Skeletal muscle tissue (tissue), 4 donors: ENCODE measurements around the gene ARID5B. TPM values are rescaled to one million over a fixed set of nuclear protein-coding genes. Genes with fewer than 3 reads are reported as not detected.
A peak's percentile ranks its signal among the peaks of the same experiment; 100 is the strongest.

ENCODE experiments used
- H3K27ac ChIP-seq: one replicate; pipeline ENCODE4 v1.7.0; 2013; ENCODE audit warnings: mild to moderate bottlenecking, low read depth, low read length, inconsistent platforms
- H3K27me3 ChIP-seq, 3 donors: one replicate each; pipeline ENCODE4 v1.7.0; 2013; ENCODE audit warnings: low read length in 3 of 3; ENCODE audit not compliant: control insufficient read depth in 3 of 3, insufficient read depth in 3 of 3
- H3K36me3 ChIP-seq, 3 donors: one replicate each; pipeline ENCODE4 v1.7.0; 2013; ENCODE audit warnings: low read length in 3 of 3; ENCODE audit not compliant: control insufficient read depth in 3 of 3, insufficient read depth in 3 of 3
- H3K4me1 ChIP-seq, 3 donors: one replicate each; pipeline ENCODE4 v1.7.0; 2013; ENCODE audit warnings: low read length in 3 of 3, mild to moderate bottlenecking in 3 of 3; ENCODE audit not compliant: control insufficient read depth in 3 of 3, insufficient read depth in 3 of 3
- H3K4me3 ChIP-seq, 3 donors: one replicate each; pipeline ENCODE4 v1.7.0; 2013; ENCODE audit warnings: low read length in 3 of 3
- H3K9ac ChIP-seq, 3 donors: one replicate each; pipeline ENCODE4 v1.7.0; 2013; ENCODE audit warnings: low read length in 3 of 3, mild to moderate bottlenecking in 3 of 3, moderate library complexity in 2 of 3, low read depth in 1 of 3
- H3K9me3 ChIP-seq, 3 donors: one replicate each; pipeline ENCODE4 v1.7.0; 2013; ENCODE audit warnings: low read length in 3 of 3; ENCODE audit not compliant: control insufficient read depth in 3 of 3
- total RNA-seq: library from RNA; depleted of rRNA; stranded (reverse); fragments of >200 nt; gene quantifications from one replicate; pipeline ENCODE4 v1.2.3, GENCODE V29; 2014
- donor health status: Osteomylitis.

Gene ARID5B
- total RNA-seq, 1 donor from 2014 or later = 27.7 TPM

- no peak overlapping the region for H3K4me3 ChIP-seq
These were observed 3.5 kb downstream of the ARID5B start for GRCh38 chr10:61904733-61905725.

GRCh38 chr10:61905837-61906561, 4.5 kb downstream of the ARID5B start:
- Histone ChIP-seq H3K4me1 (peaks cover 4 to 10% (median 4%) of the 10 kb centered on the region in 3 donors), H3K9me3 (no peaks in the 10 kb centered on the region), H3K36me3 (no peaks in the 10 kb centered on the region), H3K9ac (no peak overlapping the region), H3K27ac (no peak overlapping the region), H3K27me3 (no peaks in the 10 kb centered on the region), H3K4me3 (no peak overlapping the region)

More at GRCh38 chr10:61904733-61905725, 3.5 kb downstream of the ARID5B start:
- H3K27me3 ChIP-seq = no peaks in the 10 kb centered on the region
- peak overlapping the region in 1 of 3 donors; percentile 30 for H3K9ac ChIP-seq
- H3K36me3 ChIP-seq = no peaks in the 10 kb centered on the region
- H3K9me3 ChIP-seq = no peaks in the 10 kb centered on the region
- H3K4me1 ChIP-seq = peaks cover 4 to 10% (median 4%) of the 10 kb centered on the region in 3 donors
- H3K27ac ChIP-seq = no peak overlapping the region

- H3K9me3 ChIP-seq = no peaks in the 10 kb centered on the region
- H3K4me1 ChIP-seq = peaks cover 4 to 10% (median 4%) of the 10 kb centered on the region in 3 donors
- no peaks in the 10 kb centered on the region for H3K27me3 ChIP-seq
- H3K4me3 ChIP-seq = no peak overlapping the region
- no peak overlapping the region for H3K27ac ChIP-seq
- no peaks in the 10 kb centered on the region for H3K36me3 ChIP-seq
- H3K9ac ChIP-seq = no peak overlapping the region
These were observed 5.0 kb downstream of the ARID5B start for GRCh38 chr10:61906562-61906901.

GRCh38 chr10:61907011-61907410, 5.5 kb downstream of the ARID5B start:
- Histone ChIP-seq H3K27me3 (no peaks in the 10 kb centered on the region), H3K36me3 (no peaks in the 10 kb centered on the region), H3K9me3 (no peaks in the 10 kb centered on the region), H3K9ac (no peak overlapping the region), H3K27ac (no peak overlapping the region), H3K4me3 (no peak overlapping the region), H3K4me1 (peaks cover 4 to 7% (median 7%) of the 10 kb centered on the region in 3 donors)

GRCh38 chr10:61907587-61907986, 6.1 kb downstream of the ARID5B start:
- H3K4me1 ChIP-seq = peaks cover 4 to 7% (median 5%) of the 10 kb centered on the region in 3 donors
- H3K9ac ChIP-seq = no peak overlapping the region
- H3K36me3 ChIP-seq = no peaks in the 10 kb centered on the region
- no peak overlapping the region for H3K4me3 ChIP-seq
- H3K9me3 ChIP-seq = no peaks in the 10 kb centered on the region
- no peak overlapping the region for H3K27ac ChIP-seq
- no peaks in the 10 kb centered on the region for H3K27me3 ChIP-seq

GRCh38 chr10:61910226-61910805, 8.8 kb downstream of the ARID5B start:
- Histone ChIP-seq H3K9me3 (no peaks in the 10 kb centered on the region), H3K4me1 (peaks cover 0 to 2% (median 0%) of the 10 kb centered on the region in 3 donors), H3K4me3 (no peak overlapping the region), H3K9ac (no peak overlapping the region), H3K27ac (no peak overlapping the region), H3K27me3 (no peaks in the 10 kb centered on the region), H3K36me3 (peaks cover 0 to 4% (median 0%) of the 10 kb centered on the region in 3 donors)

GRCh38 chr10:61910894-61911293, 9.4 kb downstream of the ARID5B start:
- Histone ChIP-seq H3K4me3 (no peak overlapping the region), H3K36me3 (peaks cover 0 to 4% (median 0%) of the 10 kb centered on the region in 3 donors), H3K9me3 (no peaks in the 10 kb centered on the region), H3K27ac (no peak overlapping the region), H3K4me1 (peaks cover 0 to 2% (median 0%) of the 10 kb centered on the region in 3 donors), H3K27me3 (no peaks in the 10 kb centered on the region), H3K9ac (no peak overlapping the region)

- peaks cover 0 to 4% (median 0%) of the 10 kb centered on the region in 3 donors for H3K36me3 ChIP-seq
These were observed 9.9 kb downstream of the ARID5B start for GRCh38 chr10:61911425-61911824.

GRCh38 chr10:61912981-61913380, 11.5 kb downstream of the ARID5B start:
- Histone ChIP-seq H3K4me3 (no peak overlapping the region), H3K36me3 (peaks cover 0 to 4% (median 0%) of the 10 kb centered on the region in 3 donors), H3K27ac (no peak overlapping the region), H3K9me3 (no peaks in the 10 kb centered on the region), H3K4me1 (peaks cover 0 to 2% (median 0%) of the 10 kb centered on the region in 3 donors), H3K9ac (no peak overlapping the region), H3K27me3 (no peaks in the 10 kb centered on the region)

More at GRCh38 chr10:61911425-61911824, 9.9 kb downstream of the ARID5B start:
- no peaks in the 10 kb centered on the region for H3K9me3 ChIP-seq
- H3K27me3 ChIP-seq = no peaks in the 10 kb centered on the region
- no peak overlapping the region for H3K9ac ChIP-seq
- no peak overlapping the region for H3K4me3 ChIP-seq
- H3K4me1 ChIP-seq = peaks cover 0 to 2% (median 0%) of the 10 kb centered on the region in 3 donors
- H3K27ac ChIP-seq = no peak overlapping the region
